H1 (cell line): ENCODE results near the gene MXRA8. TPM values are rescaled to one million over a fixed set of nuclear protein-coding genes. Genes with fewer than 3 reads are reported as not detected.
"Not testable (repeated sequence)": the region's sequence is repeated elsewhere in the genome, so short reads cannot be mapped to it uniquely, and the experiment has no call there.

ENCODE experiments used
- CTCF ChIA-PET: fragments of 300-600 bp; sonication (Branson Sonifier 250); formaldehyde crosslinking; loops from one replicate; lab custom pipeline; 2021; ENCODE audit not compliant: partially characterized antibody; lab: Charles Lee
- POLR2A ChIA-PET: fragments of 300-600 bp; sonication (Branson Sonifier 250); formaldehyde crosslinking; loops from one replicate; lab custom pipeline; 2021; ENCODE audit warnings: inconsistent platforms; ENCODE audit not compliant: partially characterized antibody; lab: Charles Lee
- DNase-seq, 2 experiments: peaks; one replicate each; pipeline versions ENCODE4 v3.0.0 to v3.0.0-alpha.2; 2010 to 2022; ENCODE audit warnings: low spot score in 2 of 2, low read depth in 1 of 2, mixed read lengths in 1 of 2
- FAIRE-seq: peaks from 2 replicates; lab custom pipeline; 2011; peaks lifted over from hg19 to GRCh38; lab: Jason Lieb, UNC
- H2AFZ ChIP-seq: 2 replicates; pipeline ENCODE4 v1.8.1; 2012; ENCODE audit warnings: low read length, inconsistent platforms
- H2AK5ac ChIP-seq: 2 replicates; pipeline ENCODE4 v1.6.1; 2013; ENCODE audit warnings: low read depth, low read length
- H2BK120ac ChIP-seq: replicated peaks from 2 replicates; pipeline ENCODE3; 2013; ENCODE audit warnings: low read depth, low read length, inconsistent platforms
- H2BK12ac ChIP-seq: 2 replicates; pipeline ENCODE4 v1.6.1; 2013; ENCODE audit warnings: low read depth, low read length
- H2BK15ac ChIP-seq: 2 replicates; pipeline ENCODE4 v1.6.1; 2013; ENCODE audit warnings: low read length
- H2BK20ac ChIP-seq: 2 replicates; pipeline ENCODE4 v1.6.1; 2013; ENCODE audit warnings: low read length
- H2BK5ac ChIP-seq: 2 replicates; pipeline ENCODE4 v1.6.1; 2013; ENCODE audit warnings: low read depth, low read length
- H3K14ac ChIP-seq: 2 replicates; pipeline ENCODE4 v1.6.1; 2013; ENCODE audit warnings: inconsistent platforms; ENCODE audit not compliant: insufficient read length
- H3K18ac ChIP-seq: 2 replicates; pipeline ENCODE4 v1.6.1; 2013; ENCODE audit warnings: low read length; ENCODE audit errors: extremely low read depth
- H3K23ac ChIP-seq: 2 replicates; pipeline ENCODE4 v1.6.1; 2013; ENCODE audit warnings: inconsistent platforms; ENCODE audit not compliant: insufficient read length
- H3K23me2 ChIP-seq: 2 replicates; pipeline ENCODE4 v1.6.1; 2013; ENCODE audit warnings: low read depth, low read length
- H3K27ac ChIP-seq: 2 replicates; pipeline ENCODE4 v1.6.1; 2011; ENCODE audit warnings: low read depth, low read length, inconsistent platforms
- H3K27me3 ChIP-seq, 4 experiments: replicated peaks in 1 of 4; 1 replicate in 1 of 4; 2 replicates in 3 of 4; pipeline versions ENCODE4 v1.6.1 to v1.8.1; 2011 to 2013; ENCODE audit warnings: low read length in 3 of 4, mild to moderate bottlenecking in 3 of 4, inconsistent platforms in 2 of 4, mixed read lengths in 2 of 4, moderate library complexity in 1 of 4; ENCODE audit not compliant: control insufficient read depth in 3 of 4, insufficient read depth in 3 of 4; ENCODE audit errors: extremely low read depth in 1 of 4
- H3K36me3 ChIP-seq, 4 experiments: 2 replicates each; pipeline versions ENCODE4 v1.6.1 to v1.8.1; 2011 to 2013; ENCODE audit warnings: mild to moderate bottlenecking in 4 of 4, low read length in 3 of 4, moderate library complexity in 2 of 4, control low read depth in 1 of 4, inconsistent platforms in 1 of 4; ENCODE audit not compliant: insufficient read depth in 4 of 4, control insufficient read depth in 2 of 4
- H3K4ac ChIP-seq: replicated peaks from 2 replicates; pipeline ENCODE3; 2013; ENCODE audit warnings: low read length, low read depth, mixed read lengths, inconsistent platforms; ENCODE audit not compliant: insufficient read length
- H3K4me1 ChIP-seq, 4 experiments: replicated peaks in 1 of 4; 1 replicate in 1 of 4; 2 replicates in 3 of 4; pipeline versions ENCODE4 v1.6.1 to v1.8.1; 2011 to 2013; ENCODE audit warnings: low read length in 3 of 4, inconsistent platforms in 2 of 4, mixed read lengths in 1 of 4; ENCODE audit not compliant: insufficient read depth in 4 of 4, control insufficient read depth in 3 of 4
- H3K4me2 ChIP-seq, 2 experiments: 2 replicates each; pipeline versions ENCODE4 v1.6.1 to v1.8.1; 2011 to 2013; ENCODE audit warnings: low read depth in 2 of 2, low read length in 2 of 2, control low read depth in 1 of 2, inconsistent platforms in 1 of 2, mild to moderate bottlenecking in 1 of 2; ENCODE audit not compliant: insufficient read depth in 1 of 2
- H3K4me3 ChIP-seq, 4 experiments: fragments of 200-600, 300-600 bp in 1 of 4; sonication (generic), shearing (Covaris generic), sonication (Bioruptor Twin) in 1 of 4; 2 replicates each; pipeline versions ENCODE4 v1.5.1 to v1.8.1; 2011 to 2016; ENCODE audit warnings: low read length in 4 of 4, low read depth in 3 of 4, control low read depth in 2 of 4, inconsistent platforms in 2 of 4, mild to moderate bottlenecking in 2 of 4, mixed read lengths in 1 of 4, moderate library complexity in 1 of 4; ENCODE audit not compliant: insufficient read depth in 2 of 4; ENCODE audit errors: extremely low read depth in 1 of 4
- H3K56ac ChIP-seq: replicated peaks from 2 replicates; pipeline ENCODE3; 2013; ENCODE audit warnings: low read depth, mild to moderate bottlenecking, mixed read lengths, low read length, inconsistent platforms; ENCODE audit not compliant: insufficient read length
- H3K79me1 ChIP-seq: 2 replicates; pipeline ENCODE4 v1.6.1; 2013; ENCODE audit warnings: low read depth, low read length, control low read depth
- H3K79me2 ChIP-seq, 2 experiments: 2 replicates each; pipeline versions ENCODE4 v1.6.1 to v1.8.1; 2012 to 2013; ENCODE audit warnings: low read length in 2 of 2, mild to moderate bottlenecking in 2 of 2, inconsistent platforms in 1 of 2; ENCODE audit not compliant: insufficient read depth in 2 of 2, control insufficient read depth in 1 of 2
- H3K9ac ChIP-seq, 4 experiments: replicated peaks in 1 of 4; 1 replicate in 1 of 4; 2 replicates in 3 of 4; pipeline versions ENCODE4 v1.6.1 to v1.8.1; 2011 to 2013; ENCODE audit warnings: low read depth in 3 of 4, low read length in 3 of 4, control low read depth in 2 of 4, mild to moderate bottlenecking in 2 of 4, moderate library complexity in 2 of 4, inconsistent platforms in 1 of 4; ENCODE audit errors: extremely low read depth in 1 of 4
- H3K9me3 ChIP-seq, 2 experiments: 2 replicates each; pipeline versions ENCODE4 v1.6.1 to v1.8.1; 2012 to 2013; ENCODE audit warnings: mild to moderate bottlenecking in 2 of 2, moderate library complexity in 2 of 2, control low read depth in 1 of 2, inconsistent platforms in 1 of 2, low read depth in 1 of 2, low read length in 1 of 2, mixed read lengths in 1 of 2; ENCODE audit not compliant: insufficient read depth in 2 of 2
- H4K20me1 ChIP-seq, 2 experiments: replicated peaks in 1 of 2; 2 replicates each; pipeline versions ENCODE3 to v1.8.1; 2011 to 2013; ENCODE audit warnings: inconsistent platforms in 2 of 2, low read length in 2 of 2, mild to moderate bottlenecking in 1 of 2; ENCODE audit not compliant: insufficient read depth in 2 of 2, control insufficient read depth in 1 of 2
- H4K5ac ChIP-seq: 2 replicates; pipeline ENCODE4 v1.6.1; 2013; ENCODE audit warnings: low read length, low read depth, mixed read lengths, inconsistent platforms; ENCODE audit not compliant: insufficient read length
- H4K8ac ChIP-seq: 2 replicates; pipeline ENCODE4 v1.8.0; 2013; ENCODE audit warnings: mild to moderate bottlenecking, moderate library complexity, low read length, inconsistent platforms; ENCODE audit not compliant: insufficient read depth; ENCODE audit errors: extremely low read depth
- H4K91ac ChIP-seq: replicated peaks from 2 replicates; pipeline ENCODE3; 2013; ENCODE audit warnings: low read length, mixed read lengths, inconsistent platforms; ENCODE audit not compliant: insufficient read length
- whole genome bisulfite sequencing, 2 experiments: shearing (Covaris generic) in 1 of 2; methylation state at CpG; one replicate each; pipeline versions ENCODE4 v1.1.6 to v1.1.7; 2013 to 2015; ENCODE audit warnings: low lambda C conversion rate in 2 of 2, mixed read lengths in 2 of 2, inconsistent platforms in 1 of 2, low coverage in 1 of 2, missing lambda C conversion rate in 1 of 2; ENCODE audit not compliant: insufficient replicate concordance in 2 of 2, insufficient coverage in 1 of 2, insufficient read length in 1 of 2; ENCODE audit errors: extremely low coverage in 1 of 2, missing lambda C conversion rate in 1 of 2; 5-methylcytosine and 5-hydroxymethylcytosine counted together
- polyA plus RNA-seq, 7 experiments: library from polyadenylated mRNA; depleted of rRNA in 3 of 7; stranded (reverse) in 5 of 7; unstranded in 2 of 7; fragments of >200 nt in 5 of 7; fragments of 200-250 nt in 2 of 7; gene quantifications; 1 replicate in 5 of 7; 2 replicates in 1 of 7; 4 replicates in 1 of 7; pipeline versions ENCODE4 v1.2.1 to v1.2.3, GENCODE V29; 2011 to 2013; ENCODE audit warnings: missing spikeins in 2 of 7, mixed read lengths in 2 of 7
- total RNA-seq: library from RNA; stranded (reverse); fragmentation: NEBNext Ultra II Directional; extraction: Animal tissue kit (Norgen Biotek cat#: 25700); gene quantifications from 2 replicates; pipeline ENCODE4 v1.2.1, GENCODE V29; 2021

MXRA8 gene
- total and polyA plus RNA-seq, 2 of the 8 experiments (the other 6 are each of a cell fraction or from before 2014, with no cell fraction given) = 10.5 to 17.2 TPM

DNA sequence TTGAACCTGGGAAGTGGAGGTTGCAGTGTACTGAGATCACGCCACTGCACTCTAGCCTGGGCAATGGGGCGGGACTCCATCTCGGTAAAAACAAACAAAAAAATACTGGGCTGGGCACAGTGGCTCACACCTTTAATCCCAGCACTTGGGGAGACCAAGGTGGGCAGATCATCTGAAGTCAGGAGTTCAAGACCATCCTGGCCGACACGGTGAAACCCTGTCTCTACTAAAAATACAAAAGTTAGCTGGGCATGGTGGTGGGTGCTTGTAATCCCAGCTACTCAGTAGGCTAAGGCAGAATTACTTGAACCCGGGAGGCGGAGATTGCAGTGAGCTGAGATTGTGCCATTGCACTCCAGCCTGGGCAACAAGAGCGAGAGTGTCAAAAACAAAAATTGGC is 42.2 kb downstream of the MXRA8 start:
- not testable (repeated sequence) for H2BK20ac ChIP-seq, H2BK15ac ChIP-seq, H3K18ac ChIP-seq, H3K56ac ChIP-seq, DNase-seq, H3K23me2 ChIP-seq, H4K91ac ChIP-seq, H3K14ac ChIP-seq, H2BK120ac ChIP-seq, FAIRE-seq, H2AFZ ChIP-seq, H3K23ac ChIP-seq, H3K9ac ChIP-seq, H3K27me3 ChIP-seq, H4K5ac ChIP-seq, H3K4me3 ChIP-seq, H3K9me3 ChIP-seq, H3K27ac ChIP-seq, H3K4ac ChIP-seq, H4K8ac ChIP-seq, H2BK12ac ChIP-seq, H2BK5ac ChIP-seq
- H3K4me1 ChIP-seq = peaks cover 0 to 11% (median 4%) of the 10 kb centered on the region in 4 experiments; a peak in 6 of 7 replicates
- peak overlapping the region; percentile 33 to 49; a peak in 3 of 4 replicates for H3K4me2 ChIP-seq
- WGBS, 2 experiments = 94% methylated on average over 8 of the region's 8 CpGs; no CpG with 5 or more reads in 1 of the 2 experiments
- H3K79me1 ChIP-seq = peaks cover 19% of the 10 kb centered on the region
- peaks cover 3 to 23% of the 10 kb centered on the region in 2 experiments; a peak in 3 of 4 replicates for H3K79me2 ChIP-seq
- H3K36me3 ChIP-seq = peaks cover 17 to 52% (median 37%) of the 10 kb centered on the region in 4 experiments
- peaks cover 18 to 31% of the 10 kb centered on the region in 2 experiments for H4K20me1 ChIP-seq
- ChIA-PET POLR2A (interaction anchor here (1.3 to 10.1 kb wide), 5 partner anchors 9 to 18 kb away, joined by 3 to 134 read pairs (median 7); partner anchors contain the start of gene TAS1R3), CTCF (interaction anchor here (0.9 to 1.7 kb wide), 3 partner anchors 16 to 110 kb away, joined by 3 to 5 read pairs (median 3); no protein-coding TSS in a partner anchor)
- H2AK5ac ChIP-seq = 0 out of 2 replicates have a peak overlapping the region, but pooled peaks have one; percentile 39
